AG09309 (cell line): ENCODE results near the gene ANKRD50.

ENCODE experiments used
- DNase-seq: peaks from one replicate; pipeline ENCODE4 v3.0.0-alpha.2; 2010; ENCODE audit warnings: low read depth
- H3K4me3 ChIP-seq: 2 replicates; pipeline ENCODE4 v1.5.1; 2011; ENCODE audit warnings: mild to moderate bottlenecking, low read depth, low read length, moderate library complexity; ENCODE audit not compliant: control insufficient read depth
- TF ChIP-seq, protein P1 (sequence below): IDR thresholded peaks from 2 replicates; pipeline ENCODE4 v1.5.1; 2011; ENCODE audit warnings: mild to moderate bottlenecking, low read depth, low read length, inconsistent platforms; ENCODE audit not compliant: insufficient read depth, control insufficient read depth; ENCODE audit errors: missing control alignments

The ANKRD50 gene

DNA sequence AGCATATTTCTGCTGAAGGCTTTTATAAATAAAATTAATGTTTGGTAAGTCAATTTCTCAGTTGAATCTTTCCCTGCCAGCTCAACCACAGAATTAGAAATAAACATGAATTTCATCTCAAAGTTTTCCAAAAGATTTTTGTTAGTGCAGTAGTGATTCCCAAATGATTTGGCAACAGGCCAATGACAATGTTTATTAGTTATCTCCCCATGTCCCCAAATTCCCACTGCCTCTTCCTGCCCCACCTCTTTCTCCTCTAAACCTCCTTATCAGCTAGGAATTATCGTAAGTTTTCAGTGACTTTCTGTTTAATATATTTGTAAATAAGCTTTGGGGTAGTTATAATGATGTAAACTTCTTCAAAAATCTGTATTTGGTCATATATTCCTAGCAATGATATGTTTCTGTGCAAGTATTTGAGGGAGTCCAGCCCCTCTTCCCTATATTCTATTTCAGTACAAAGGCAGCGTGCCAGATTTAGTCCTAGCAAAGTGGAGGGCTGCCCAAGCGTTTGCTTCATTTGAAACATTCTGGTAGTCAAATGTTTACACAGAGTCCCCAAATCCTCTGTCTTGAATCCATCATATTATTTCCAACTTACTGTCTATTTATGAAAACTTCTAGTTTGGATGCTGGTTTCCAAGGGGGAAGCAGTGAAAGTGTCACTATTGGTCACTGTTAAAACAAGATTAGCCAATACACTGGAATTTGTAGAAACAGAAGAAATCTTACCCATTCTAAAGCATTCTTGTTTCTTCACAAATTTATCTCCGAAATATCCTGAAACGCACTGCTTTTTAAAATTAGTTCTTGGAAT, 33.7 kb upstream of the ANKRD50 start:
- H3K4me3 ChIP-seq: no peak overlapping the region
- DNase-seq: no peak
- TF ChIP-seq, protein P1, sequence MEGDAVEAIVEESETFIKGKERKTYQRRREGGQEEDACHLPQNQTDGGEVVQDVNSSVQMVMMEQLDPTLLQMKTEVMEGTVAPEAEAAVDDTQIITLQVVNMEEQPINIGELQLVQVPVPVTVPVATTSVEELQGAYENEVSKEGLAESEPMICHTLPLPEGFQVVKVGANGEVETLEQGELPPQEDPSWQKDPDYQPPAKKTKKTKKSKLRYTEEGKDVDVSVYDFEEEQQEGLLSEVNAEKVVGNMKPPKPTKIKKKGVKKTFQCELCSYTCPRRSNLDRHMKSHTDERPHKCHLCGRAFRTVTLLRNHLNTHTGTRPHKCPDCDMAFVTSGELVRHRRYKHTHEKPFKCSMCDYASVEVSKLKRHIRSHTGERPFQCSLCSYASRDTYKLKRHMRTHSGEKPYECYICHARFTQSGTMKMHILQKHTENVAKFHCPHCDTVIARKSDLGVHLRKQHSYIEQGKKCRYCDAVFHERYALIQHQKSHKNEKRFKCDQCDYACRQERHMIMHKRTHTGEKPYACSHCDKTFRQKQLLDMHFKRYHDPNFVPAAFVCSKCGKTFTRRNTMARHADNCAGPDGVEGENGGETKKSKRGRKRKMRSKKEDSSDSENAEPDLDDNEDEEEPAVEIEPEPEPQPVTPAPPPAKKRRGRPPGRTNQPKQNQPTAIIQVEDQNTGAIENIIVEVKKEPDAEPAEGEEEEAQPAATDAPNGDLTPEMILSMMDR: no peak

- H3K4me3 ChIP-seq: no peak overlapping the region
- DNase-seq: no peak
- TF ChIP-seq, protein P1: no peak
Observed at GRCh38 chr4:124743711-124744110, 31.2 kb upstream of the ANKRD50 start.

DNA sequence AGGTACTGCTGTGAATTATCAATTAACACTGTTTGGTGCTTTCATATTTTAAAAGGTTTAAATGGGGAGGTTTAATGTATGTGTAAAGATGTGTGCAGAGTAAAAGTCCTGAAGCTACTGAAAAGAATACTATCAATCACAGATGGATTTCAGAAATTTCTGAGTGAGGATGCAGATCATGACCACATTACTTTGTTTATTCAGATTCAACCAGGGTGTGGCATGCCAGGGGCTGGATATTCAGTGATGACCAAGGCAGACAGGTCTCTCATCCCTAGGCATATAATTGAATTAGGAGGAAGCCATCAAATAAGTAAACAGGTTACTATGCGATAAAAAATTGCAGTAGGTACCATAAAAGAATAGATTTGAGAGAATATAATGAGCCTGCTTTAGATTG, 28.0 kb upstream of the ANKRD50 start:
- no peak for DNase-seq
- TF ChIP-seq, protein P1: no peak
- no peak overlapping the region for H3K4me3 ChIP-seq

- H3K4me3 ChIP-seq: no peak overlapping the region
- DNase-seq: no peak
- TF ChIP-seq, protein P1: no peak
Observed at GRCh38 chr4:124738994-124739393, 26.5 kb upstream of the ANKRD50 start.

- TF ChIP-seq, protein P1: no peak
- DNase-seq: no peak
- H3K4me3 ChIP-seq: no peak overlapping the region
Observed at GRCh38 chr4:124737619-124738018, 25.1 kb upstream of the ANKRD50 start.

DNA sequence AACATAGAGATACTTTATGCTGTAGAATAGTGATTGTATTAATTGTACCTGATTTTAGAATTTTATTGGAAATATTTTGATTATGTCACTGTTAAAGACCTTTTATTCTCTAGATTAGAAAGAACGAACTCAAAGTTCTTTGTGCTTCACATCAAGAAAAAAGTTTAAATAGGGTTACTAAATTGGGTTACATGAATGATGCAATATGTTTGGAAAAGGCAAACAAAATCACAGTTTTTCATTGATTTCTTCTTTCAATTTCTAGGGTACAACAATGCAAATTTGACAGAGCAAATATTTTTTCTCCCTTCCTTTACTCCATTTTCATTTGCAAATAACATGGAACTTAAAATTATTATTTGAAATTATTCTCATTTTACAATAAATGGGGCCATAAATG, 24.0 kb upstream of the ANKRD50 start:
- DNase-seq: no peak
- TF ChIP-seq, protein P1: no peak
- H3K4me3 ChIP-seq: no peak overlapping the region

DNA sequence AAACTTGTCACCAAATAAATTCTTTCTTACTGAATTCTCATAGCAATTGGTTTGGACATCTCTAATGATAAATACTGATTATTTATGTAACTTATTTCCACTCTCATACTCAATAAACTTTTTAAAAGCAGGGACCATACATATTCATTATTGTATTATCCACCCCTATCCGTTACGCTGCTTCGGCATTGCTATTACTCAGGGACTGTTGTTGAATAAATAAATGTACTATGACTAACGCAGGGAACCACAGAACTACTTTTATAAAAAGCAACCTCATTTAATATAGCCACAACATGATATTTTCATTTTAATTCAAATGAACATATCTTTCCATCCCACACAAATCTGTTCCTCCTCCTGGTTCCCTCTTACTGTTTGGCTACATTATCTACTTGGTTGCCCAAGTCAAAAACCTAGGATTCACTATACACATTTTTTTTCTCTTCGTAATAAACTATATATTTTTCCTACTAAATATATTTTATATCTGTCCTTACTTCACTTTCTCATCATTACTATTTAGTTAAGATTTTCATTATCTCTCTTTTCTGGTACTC, 14.9 kb upstream of the ANKRD50 start:
- no peak for DNase-seq
- no peak overlapping the region for H3K4me3 ChIP-seq
- TF ChIP-seq, protein P1: no peak
